Measurements from ENCODE around the gene PRDM7. TPM values are rescaled to one million over a fixed set of nuclear protein-coding genes. Genes with fewer than 3 reads are reported as not detected.

Gene PRDM7
- total and polyA plus RNA-seq, 2 donors from 2014 or later = not detected

- TF ChIP-seq CTCF (IDR thresholded peaks at IDR 0.05; ENCODE audit: borderline replicate concordance, extremely low read depth, insufficient read depth) = no peak
- intact Hi-C loops (cut with DNase I) = no loop called here
These were observed 70.1 kb downstream of the PRDM7 start for GRCh38 chr16:90007015-90007414.

More at GRCh38 chr16:90007015-90007414, 70.1 kb downstream of the PRDM7 start:
- Histone ChIP-seq H3K4me1 (ENCODE audit: control insufficient read depth in 2 of 3, insufficient read depth in 2 of 3, low read depth in 1 of 3, low read length in 3 of 3) (no peaks in the 10 kb centered on the region), H3K4me3 (ENCODE audit: low read length in 3 of 3) (no peak overlapping the region), H3K9me3 (ENCODE audit: control insufficient read depth in 2 of 3, insufficient read depth in 1 of 3, low read length in 3 of 3) (no peaks in the 10 kb centered on the region), H3K27me3 (ENCODE audit: control insufficient read depth, insufficient read depth, low read length) (no peaks in the 10 kb centered on the region), H3K36me3 (ENCODE audit: control insufficient read depth in 2 of 3, insufficient read depth in 3 of 3, low read length in 3 of 3) (no peaks in the 10 kb centered on the region), H3K27ac (ENCODE audit: low read depth in 2 of 2, low read length in 2 of 2) (no peak overlapping the region), H3K9ac (ENCODE audit: low read length in 3 of 3) (no peak overlapping the region)
- FAIRE-seq (no peak), DNase-seq (no peak)

Other genes with a start within 250 kb of the PRDM7 start
- gene SPIRE2, start 248.9 kb downstream of the PRDM7 start, total RNA-seq = 6.5 TPM
- gene SPIRE2, start 248.9 kb downstream of the PRDM7 start, polyA plus RNA-seq (ENCODE audit: insufficient read depth, low read depth, low replicate concordance) = 2.9 TPM
- 209 TPM for gene TCF25, start 203.7 kb downstream of the PRDM7 start, total RNA-seq
- 157 TPM for gene TCF25, start 203.7 kb downstream of the PRDM7 start, polyA plus RNA-seq (ENCODE audit: insufficient read depth, low read depth, low replicate concordance)
- 13.5 TPM for gene MC1R, start 158.5 kb downstream of the PRDM7 start, total RNA-seq
- gene MC1R, start 158.5 kb downstream of the PRDM7 start, polyA plus RNA-seq (ENCODE audit: insufficient read depth, low read depth, low replicate concordance) = 2.1 TPM
- gene TUBB3, start 154.0 kb downstream of the PRDM7 start, total RNA-seq = 35.0 TPM
- gene TUBB3, start 154.0 kb downstream of the PRDM7 start, polyA plus RNA-seq (ENCODE audit: insufficient read depth, low read depth, low replicate concordance) = 3.4 TPM
- gene DEF8, start 128.6 kb downstream of the PRDM7 start, total RNA-seq = 66.2 TPM
- gene DEF8, start 128.6 kb downstream of the PRDM7 start, polyA plus RNA-seq (ENCODE audit: insufficient read depth, low read depth, low replicate concordance) = 39.3 TPM
- 16.3 TPM for gene DBNDD1, start 57.9 kb downstream of the PRDM7 start, total RNA-seq
- gene DBNDD1, start 57.9 kb downstream of the PRDM7 start, polyA plus RNA-seq (ENCODE audit: insufficient read depth, low read depth, low replicate concordance) = 15.1 TPM